ENCODE results near the gene ZFC3H1. TPM values are rescaled to one million over a fixed set of nuclear protein-coding genes. Genes with fewer than 3 reads are reported as not detected.

Gene ZFC3H1
- total and polyA plus RNA-seq, 8 donors, result 8.6 to 32.6 (median 18.8) TPM

- ATAC-seq, result peak; percentile 97 to 99 (median 98)
- H3K4me3 ChIP-seq, result peak within 1 kb of the TSS; percentile 64 to 82 (median 70)
- TF ChIP-seq CTCF (IDR thresholded peaks at IDR 0.05), result no peak
- FAIRE-seq, result peak; percentile 80
- 0% methylated on average over 60 to 63 of the region's 63 CpGs for WGBS, 2 donors
- H3K36me3 ChIP-seq, result no peaks in the 10 kb centered on the region
- peak within 1 kb of the TSS; percentile 80 to 90 (median 86) for H3K27ac ChIP-seq
- H3K9me3 ChIP-seq, result no peaks in the 10 kb centered on the region
- H3K27me3 ChIP-seq, result no peaks in the 10 kb centered on the region
- intact Hi-C loops (cut with DNase I), result no loop called here
- peaks cover 0 to 23% (median 6%) of the 10 kb centered on the region in 3 donors for H3K4me1 ChIP-seq
- peak; percentile 89 to 93 (median 92) for DNase-seq
Observed at GRCh38 chr12:71685914-71686657, 22.4 kb upstream of the ZFC3H1 start, which contains the start of gene TMEM19. Gene TMEM19, plus strand, starts transcription at chr12:71686082. Its CDS starts 599 bp downstream, at chr12:71686681.

- 8 to 9% methylated on average over 19 of the region's 19 CpGs for WGBS, 2 donors
- Histone ChIP-seq H3K4me3 (peak overlapping the region; percentile 64 to 82 (median 70)), H3K27me3 (no peaks in the 10 kb centered on the region), H3K9me3 (no peaks in the 10 kb centered on the region), H3K4me1 (peaks cover 0 to 23% (median 6%) of the 10 kb centered on the region in 3 donors), H3K27ac (peak overlapping the region; percentile 80 to 90 (median 86)), H3K36me3 (no peaks in the 10 kb centered on the region)
- no peak for FAIRE-seq
- intact Hi-C loops (cut with DNase I), result no loop called here
- ATAC-seq, result peak; percentile 6 to 29 (median 10)
- TF ChIP-seq CTCF (IDR thresholded peaks at IDR 0.05), result no peak
- DNase-seq, result peak in 1 of 6 donors; percentile 19
Observed at GRCh38 chr12:71685312-71685906, 21.8 kb upstream of the ZFC3H1 start.

- WGBS, 2 donors, result 75 to 80% methylated on average over 5 of the region's 5 CpGs
- H3K4me3 ChIP-seq, result no peak overlapping the region
- FAIRE-seq, result no peak
- no peak for ATAC-seq
- H3K27ac ChIP-seq, result no peak overlapping the region
- peaks cover 0 to 19% (median 6%) of the 10 kb centered on the region in 3 donors for H3K4me1 ChIP-seq
- no peaks in the 10 kb centered on the region for H3K27me3 ChIP-seq
- no peaks in the 10 kb centered on the region for H3K9me3 ChIP-seq
- H3K36me3 ChIP-seq, result no peaks in the 10 kb centered on the region
- DNase-seq, result no peak
- intact Hi-C loops (cut with DNase I), result no loop called here
- TF ChIP-seq CTCF (IDR thresholded peaks at IDR 0.05), result no peak
Observed at GRCh38 chr12:71684081-71684480, 20.4 kb upstream of the ZFC3H1 start.

- no peak for DNase-seq
- Histone ChIP-seq H3K4me1 (peaks cover 0 to 16% (median 6%) of the 10 kb centered on the region in 3 donors), H3K36me3 (no peaks in the 10 kb centered on the region), H3K4me3 (no peak overlapping the region), H3K9me3 (no peaks in the 10 kb centered on the region), H3K27ac (no peak overlapping the region), H3K27me3 (no peaks in the 10 kb centered on the region)
- no peak for TF ChIP-seq CTCF (IDR thresholded peaks at IDR 0.05)
- 82 to 83% methylated on average over 5 of the region's 5 CpGs for WGBS, 2 donors
- ATAC-seq, result no peak
- intact Hi-C loops (cut with DNase I), result no loop called here
- FAIRE-seq, result no peak
Observed at GRCh38 chr12:71683633-71684032, 20.0 kb upstream of the ZFC3H1 start.

Measured in pancreas (tissue), 10 donors.